DND-41 (cell line): ENCODE measurements around the gene NAP1L4.
"Not testable (repeated sequence)": the region's sequence is repeated elsewhere in the genome, so short reads cannot be mapped to it uniquely, and the experiment has no call there.

Experiments
- CTCF ChIP-seq: IDR thresholded peaks from 2 replicates; pipeline ENCODE4 v1.5.1; 2012; ENCODE audit warnings: borderline replicate concordance, low read length, moderate library complexity, mild to moderate bottlenecking; ENCODE audit not compliant: poor library complexity, severe bottlenecking; ENCODE audit errors: extremely low read depth
- EZH2 ChIP-seq: IDR thresholded peaks from 3 replicates; pipeline ENCODE4 v1.6.1; 2012; ENCODE audit warnings: borderline replicate concordance, low read depth, mild to moderate bottlenecking, moderate library complexity, low read length, inconsistent platforms; ENCODE audit not compliant: severe bottlenecking

GRCh38 chr11:2905299-2905698 is 86.8 kb downstream of the NAP1L4 start:
- TF ChIP-seq EZH2, CTCF: not testable (repeated sequence)
